Muscle of back (tissue), 11 donors: ENCODE results near the gene PTPRQ. TPM values are rescaled to one million over a fixed set of nuclear protein-coding genes. Genes with fewer than 3 reads are reported as not detected.
"Not testable (repeated sequence)": the region's sequence is repeated elsewhere in the genome, so short reads cannot be mapped to it uniquely, and the experiment has no call there.

Source experiments
- DNase-seq, 3 donors: peaks; one replicate each; pipeline versions ENCODE4 v3.0.0 to v3.0.0-alpha.2; 2013
- polyA plus RNA-seq, 10 donors: library from polyadenylated mRNA; unstranded; fragments of 120-200 nt; gene quantifications; one replicate each; pipeline ENCODE4 v1.2.1, GENCODE V29; 2013; ENCODE audit not compliant: insufficient read length in 10 of 10

The PTPRQ gene
- polyA plus RNA-seq, 10 donors, result 0.36 to 2.4 (median 1.3) TPM

GRCh38 chr12:80472911-80473500, 29.0 kb downstream of the PTPRQ start:
- DNase-seq, result peak; percentile 51 to 60 (median 59)

GRCh38 chr12:80477521-80478145, 33.6 kb downstream of the PTPRQ start:
- not testable (repeated sequence) for DNase-seq

GRCh38 chr12:80484746-80485145, 40.7 kb downstream of the PTPRQ start:
- DNase-seq, result no peak

- no peak for DNase-seq
These were observed 41.4 kb downstream of the PTPRQ start for GRCh38 chr12:80485222-80485987.

- DNase-seq, result no peak
These were observed 46.3 kb downstream of the PTPRQ start for GRCh38 chr12:80490329-80490728.

- DNase-seq, result no peak
These were observed 47.1 kb downstream of the PTPRQ start for GRCh38 chr12:80491166-80491565.

- no peak for DNase-seq
These were observed 49.4 kb downstream of the PTPRQ start for GRCh38 chr12:80493466-80493865.

- no peak for DNase-seq
These were observed 50.8 kb downstream of the PTPRQ start for GRCh38 chr12:80494836-80495235.

- DNase-seq, result no peak
These were observed 54.2 kb downstream of the PTPRQ start for GRCh38 chr12:80498059-80498728.

- DNase-seq, result no peak
These were observed 60.5 kb downstream of the PTPRQ start for GRCh38 chr12:80504389-80505163.

GRCh38 chr12:80509781-80510556, 65.9 kb downstream of the PTPRQ start:
- DNase-seq, result peak; percentile 66 to 82 (median 76)

- DNase-seq, result no peak
These were observed 68.7 kb downstream of the PTPRQ start for GRCh38 chr12:80512781-80513180.

- DNase-seq, result no peak
These were observed 69.2 kb downstream of the PTPRQ start for GRCh38 chr12:80513211-80513610.

GRCh38 chr12:80517655-80518054, 73.6 kb downstream of the PTPRQ start:
- DNase-seq, result no peak

GRCh38 chr12:80531646-80532045, 87.6 kb downstream of the PTPRQ start:
- DNase-seq, result no peak

- DNase-seq, result no peak
These were observed 95.0 kb downstream of the PTPRQ start for GRCh38 chr12:80539029-80539428.

GRCh38 chr12:80549298-80549697, 105.3 kb downstream of the PTPRQ start:
- no peak for DNase-seq

GRCh38 chr12:80551897-80552296, 107.9 kb downstream of the PTPRQ start:
- DNase-seq, result peak; percentile 46 to 95 (median 70)

GRCh38 chr12:80553316-80553715, 109.3 kb downstream of the PTPRQ start:
- DNase-seq, result peak; percentile 14 to 81 (median 34)

- DNase-seq, result no peak
These were observed 112.5 kb downstream of the PTPRQ start for GRCh38 chr12:80556566-80556965.

- DNase-seq, result no peak
These were observed 115.7 kb downstream of the PTPRQ start for GRCh38 chr12:80559766-80560165.
